ENCODE measurements around the gene HSPBP1. TPM values are rescaled to one million over a fixed set of nuclear protein-coding genes. Genes with fewer than 3 reads are reported as not detected.

Gene HSPBP1
- total and polyA plus RNA-seq, 7 donors = 23.0 to 98.2 (median 34.0) TPM

DNA sequence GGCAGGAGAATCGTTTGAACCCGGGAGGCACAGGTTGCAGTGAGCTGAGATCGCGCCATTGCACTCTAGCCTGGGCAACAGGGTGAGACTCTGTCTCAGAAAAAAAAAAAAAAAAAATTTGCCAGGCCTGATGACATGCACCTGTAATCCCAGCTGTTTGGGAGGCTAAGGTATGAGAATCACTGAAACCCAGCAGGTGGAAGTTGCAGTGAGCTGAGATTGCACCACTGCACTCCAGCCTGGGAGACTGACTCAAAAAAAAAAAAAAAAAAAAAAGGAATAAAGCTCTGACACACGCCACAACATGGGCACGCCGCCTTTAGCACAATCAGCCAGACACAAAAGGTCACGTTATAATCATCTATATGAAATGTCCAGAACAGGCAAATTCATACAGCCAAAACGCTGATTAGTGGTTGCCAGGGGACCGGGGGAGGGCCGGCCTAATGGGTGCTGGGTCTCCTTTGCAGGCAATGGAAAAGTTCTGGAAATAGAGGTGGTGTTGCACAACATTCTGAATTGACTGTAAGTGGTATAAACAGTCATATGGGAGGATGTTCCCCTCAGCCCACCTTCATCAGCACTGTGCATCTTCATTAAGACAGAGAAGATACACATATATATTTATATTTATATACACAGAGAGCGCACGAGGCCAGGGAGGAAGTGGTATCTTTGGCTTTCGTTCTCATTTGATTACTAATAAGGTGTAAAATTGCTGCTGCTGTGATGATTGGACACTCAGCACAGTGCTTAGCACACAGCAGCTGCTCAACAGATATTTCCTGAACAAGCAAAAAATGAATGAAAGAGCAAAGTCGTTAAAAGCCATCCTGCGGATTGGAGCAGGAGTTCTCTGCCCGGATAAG lies 3.8 kb downstream of the HSPBP1 start:
- WGBS, 3 donors = 75 to 78% (median 77%) methylated on average over 17 of the region's 17 CpGs
- Histone ChIP-seq H3K4me3 (no peak overlapping the region), H3K27ac (no peak overlapping the region), H3K27me3 (ENCODE audit: insufficient read depth in 3 of 3, low read length in 2 of 3) (no peaks in the 10 kb centered on the region), H3K4me1 (peaks cover 5% of the 10 kb centered on the region), H3K36me3 (ENCODE audit: insufficient read depth in 1 of 2, low read depth in 1 of 2) (peaks cover 5 to 67% of the 10 kb centered on the region in 2 donors), H3K9me3 (no peaks in the 10 kb centered on the region)
- ATAC-seq (no peak), DNase-seq (no peak)
- intact Hi-C loops (cut with DNase I) = no loop called here
- TF ChIP-seq, protein P1, sequence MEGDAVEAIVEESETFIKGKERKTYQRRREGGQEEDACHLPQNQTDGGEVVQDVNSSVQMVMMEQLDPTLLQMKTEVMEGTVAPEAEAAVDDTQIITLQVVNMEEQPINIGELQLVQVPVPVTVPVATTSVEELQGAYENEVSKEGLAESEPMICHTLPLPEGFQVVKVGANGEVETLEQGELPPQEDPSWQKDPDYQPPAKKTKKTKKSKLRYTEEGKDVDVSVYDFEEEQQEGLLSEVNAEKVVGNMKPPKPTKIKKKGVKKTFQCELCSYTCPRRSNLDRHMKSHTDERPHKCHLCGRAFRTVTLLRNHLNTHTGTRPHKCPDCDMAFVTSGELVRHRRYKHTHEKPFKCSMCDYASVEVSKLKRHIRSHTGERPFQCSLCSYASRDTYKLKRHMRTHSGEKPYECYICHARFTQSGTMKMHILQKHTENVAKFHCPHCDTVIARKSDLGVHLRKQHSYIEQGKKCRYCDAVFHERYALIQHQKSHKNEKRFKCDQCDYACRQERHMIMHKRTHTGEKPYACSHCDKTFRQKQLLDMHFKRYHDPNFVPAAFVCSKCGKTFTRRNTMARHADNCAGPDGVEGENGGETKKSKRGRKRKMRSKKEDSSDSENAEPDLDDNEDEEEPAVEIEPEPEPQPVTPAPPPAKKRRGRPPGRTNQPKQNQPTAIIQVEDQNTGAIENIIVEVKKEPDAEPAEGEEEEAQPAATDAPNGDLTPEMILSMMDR (IDR thresholded peaks at IDR 0.05) = no peak

DNA sequence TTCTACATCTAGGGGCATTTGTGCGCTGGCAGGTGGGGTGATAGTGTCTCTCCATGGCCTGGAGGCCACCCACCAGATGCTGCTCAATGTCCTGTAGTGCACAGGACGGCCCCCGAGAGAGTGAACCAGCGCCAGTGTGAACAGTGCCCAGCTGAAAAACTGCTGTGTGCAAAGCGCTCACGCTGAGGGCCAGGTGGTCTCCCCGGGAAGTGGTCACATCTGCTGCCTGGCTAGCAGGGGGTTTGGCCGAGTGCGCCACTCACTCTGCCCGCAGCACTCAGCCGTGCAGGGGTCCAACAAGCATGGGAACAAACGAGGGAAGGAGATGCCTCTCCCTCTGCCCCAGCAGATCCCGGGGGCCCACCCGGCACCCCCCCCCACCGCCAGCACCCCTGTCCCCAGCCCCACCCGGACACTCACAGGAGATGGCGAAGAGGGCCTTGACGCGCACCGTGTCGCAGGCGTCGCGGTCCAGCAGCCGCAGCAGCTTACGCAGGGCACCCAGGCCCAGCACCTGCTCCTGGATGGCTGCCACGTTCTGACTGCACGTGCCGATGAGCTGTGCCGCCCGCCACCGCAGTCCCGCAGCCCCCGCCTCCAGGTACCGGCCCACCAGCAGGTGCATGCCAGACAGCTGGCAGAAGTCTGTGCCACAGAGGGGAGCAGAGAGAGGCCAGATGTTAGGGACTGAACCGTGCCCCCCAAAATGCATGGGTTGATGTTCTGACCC lies 5.8 kb downstream of the HSPBP1 start:
- Histone ChIP-seq H3K4me3 (no peak overlapping the region), H3K4me1 (peaks cover 3% of the 10 kb centered on the region), H3K36me3 (ENCODE audit: insufficient read depth in 1 of 2, low read depth in 1 of 2) (peaks cover 8 to 79% of the 10 kb centered on the region in 2 donors), H3K9me3 (no peaks in the 10 kb centered on the region), H3K27me3 (ENCODE audit: insufficient read depth in 3 of 3, low read length in 2 of 3) (no peaks in the 10 kb centered on the region), H3K27ac (no peak overlapping the region)
- ATAC-seq (no peak), DNase-seq (no peak)
- intact Hi-C loops (cut with DNase I) = no loop called here
- 87 to 88% (median 87%) methylated on average over 34 to 36 of the region's 36 CpGs for WGBS, 3 donors
- TF ChIP-seq, protein P1 (IDR thresholded peaks at IDR 0.05) = no peak

- intact Hi-C loops (cut with DNase I) = no loop called here
- H3K27me3 ChIP-seq (ENCODE audit: insufficient read depth in 3 of 3, low read length in 2 of 3) = no peaks in the 10 kb centered on the region
- H3K36me3 ChIP-seq (ENCODE audit: insufficient read depth in 1 of 2, low read depth in 1 of 2) = peaks cover 8 to 67% of the 10 kb centered on the region in 2 donors
- TF ChIP-seq, protein P1 (IDR thresholded peaks at IDR 0.05) = no peak
- ATAC-seq (no peak), DNase-seq (no peak)
- H3K9me3 ChIP-seq = no peaks in the 10 kb centered on the region
- no peak overlapping the region for H3K27ac ChIP-seq
- H3K4me3 ChIP-seq = no peak overlapping the region
- WGBS, 3 donors = 93 to 94% (median 93%) methylated on average over 18 of the region's 18 CpGs
- H3K4me1 ChIP-seq = no peaks in the 10 kb centered on the region
Measured at GRCh38 chr19:55272142-55272541, 7.8 kb downstream of the HSPBP1 start.

DNA sequence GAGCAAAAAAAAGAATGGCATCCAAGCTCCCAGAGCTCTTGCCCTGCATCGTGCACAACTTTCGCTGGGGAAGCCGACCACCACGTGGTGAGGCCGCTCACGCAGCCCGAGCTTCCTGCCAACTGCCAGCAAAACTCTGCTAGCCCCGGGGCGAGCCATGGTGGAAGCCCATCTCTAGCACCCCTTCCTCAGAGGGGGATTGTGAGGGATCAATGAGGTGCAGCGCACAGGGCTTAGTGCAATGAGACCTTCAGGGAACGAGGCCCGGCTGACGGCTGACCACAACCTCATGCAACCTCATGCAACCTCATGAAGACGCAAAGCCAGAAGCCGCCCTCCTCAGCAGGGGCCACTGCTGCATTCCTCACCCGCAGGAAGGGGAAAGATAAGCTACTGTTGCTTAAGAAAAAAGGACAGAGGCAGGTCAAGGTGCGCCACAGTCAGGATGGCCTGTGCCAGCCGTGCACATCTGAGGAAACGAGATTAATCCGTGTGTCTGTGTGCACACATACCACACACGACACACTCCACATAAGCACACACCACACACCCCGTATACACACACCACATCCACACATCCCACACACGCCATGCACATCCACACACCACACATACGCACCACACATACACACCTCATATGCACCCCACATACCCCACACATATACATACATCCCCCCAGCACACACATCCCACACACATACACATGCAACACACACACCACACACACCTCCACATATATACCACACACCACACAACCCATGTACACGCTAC lies 9.6 kb downstream of the HSPBP1 start:
- TF ChIP-seq, protein P1 (IDR thresholded peaks at IDR 0.05) = no peak
- DNase-seq = no peak
- intact Hi-C loops (cut with DNase I) = no loop called here
- H3K4me3 ChIP-seq = no peak overlapping the region
- H3K27ac ChIP-seq = no peak overlapping the region
- H3K27me3 ChIP-seq (ENCODE audit: insufficient read depth in 3 of 3, low read length in 2 of 3) = no peaks in the 10 kb centered on the region
- H3K36me3 ChIP-seq (ENCODE audit: insufficient read depth in 1 of 2, low read depth in 1 of 2) = peaks cover 8 to 52% of the 10 kb centered on the region in 2 donors
- 90 to 93% (median 92%) methylated on average over 25 of the region's 25 CpGs for WGBS, 3 donors
- H3K9me3 ChIP-seq = no peaks in the 10 kb centered on the region
- no peaks in the 10 kb centered on the region for H3K4me1 ChIP-seq
- ATAC-seq = no peak
